Spleen (tissue), 7 donors: Measurements from ENCODE around the gene FETUB.

Experiments used
- POLR2A ChIP-seq, 3 donors: fragments of 450-650 bp; IDR thresholded peaks; one replicate each; pipeline ENCODE4 v1.5.1; 2017; ENCODE audit warnings: antibody characterized with exemption in 3 of 3, mild to moderate bottlenecking in 1 of 3
- POLR2AphosphoS5 ChIP-seq, 3 donors: sonication (generic); formaldehyde crosslinking; IDR thresholded peaks; one replicate each; pipeline ENCODE4 v1.5.1; 2017; ENCODE audit warnings: antibody characterized with exemption in 3 of 3
- TF ChIP-seq, protein P1 (sequence below), 11 experiments: fragments of 200-600 bp in 7 of 11; fragments of 450-650 bp in 4 of 11; sonication (generic) in 4 of 11; IDR thresholded peaks in 8 of 11; conservative IDR thresholded peaks in 3 of 11; 1 replicate in 7 of 11; 2 replicates in 4 of 11; pipeline versions ENCODE4 v1.4.0 to v1.8.0; 2016 to 2021; ENCODE audit warnings: antibody characterized with exemption in 11 of 11, inconsistent platforms in 4 of 11, mild to moderate bottlenecking in 1 of 11
- donor health status: DM: no; HTN: no; CAD: no; lungs with moderate emphysema.
- donor health status: DM: no; HTN: no; CAD: no.
- donor health status: DM: no; HTN: no; CAD: no.

DNA sequence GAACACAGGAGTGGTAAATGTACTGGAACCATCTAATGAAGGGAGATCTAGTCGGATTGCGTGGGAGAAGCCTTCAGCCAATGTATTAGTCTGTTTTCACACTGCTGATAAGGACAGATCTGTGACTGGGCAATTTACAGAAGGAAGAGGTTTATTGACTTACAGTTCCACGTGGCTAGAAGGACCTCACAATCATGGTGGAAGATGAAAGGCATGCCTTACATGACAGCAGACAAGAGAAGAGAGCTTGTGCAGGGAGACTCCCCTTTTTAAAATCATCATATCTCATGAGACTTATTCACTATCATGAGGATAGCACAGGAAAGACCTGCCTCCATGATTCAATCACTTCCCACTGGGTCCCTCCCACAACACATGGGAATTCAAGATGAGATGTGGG, 42.6 kb downstream of the FETUB start:
- TF ChIP-seq POLR2A (IDR thresholded peaks at IDR 0.05) (no peak), POLR2AphosphoS5 (IDR thresholded peaks at IDR 0.05) (no peak)
- TF ChIP-seq, protein P1, sequence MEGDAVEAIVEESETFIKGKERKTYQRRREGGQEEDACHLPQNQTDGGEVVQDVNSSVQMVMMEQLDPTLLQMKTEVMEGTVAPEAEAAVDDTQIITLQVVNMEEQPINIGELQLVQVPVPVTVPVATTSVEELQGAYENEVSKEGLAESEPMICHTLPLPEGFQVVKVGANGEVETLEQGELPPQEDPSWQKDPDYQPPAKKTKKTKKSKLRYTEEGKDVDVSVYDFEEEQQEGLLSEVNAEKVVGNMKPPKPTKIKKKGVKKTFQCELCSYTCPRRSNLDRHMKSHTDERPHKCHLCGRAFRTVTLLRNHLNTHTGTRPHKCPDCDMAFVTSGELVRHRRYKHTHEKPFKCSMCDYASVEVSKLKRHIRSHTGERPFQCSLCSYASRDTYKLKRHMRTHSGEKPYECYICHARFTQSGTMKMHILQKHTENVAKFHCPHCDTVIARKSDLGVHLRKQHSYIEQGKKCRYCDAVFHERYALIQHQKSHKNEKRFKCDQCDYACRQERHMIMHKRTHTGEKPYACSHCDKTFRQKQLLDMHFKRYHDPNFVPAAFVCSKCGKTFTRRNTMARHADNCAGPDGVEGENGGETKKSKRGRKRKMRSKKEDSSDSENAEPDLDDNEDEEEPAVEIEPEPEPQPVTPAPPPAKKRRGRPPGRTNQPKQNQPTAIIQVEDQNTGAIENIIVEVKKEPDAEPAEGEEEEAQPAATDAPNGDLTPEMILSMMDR (IDR thresholded peaks at IDR 0.05 in 8 of 11, conservative IDR thresholded peaks at IDR 0.05 in 3 of 11): no peak
